ENCODE data around the gene TDRD12.
"Not testable (repeated sequence)": the region's sequence is repeated elsewhere in the genome, so short reads cannot be mapped to it uniquely, and the experiment has no call there.

The TDRD12 gene

DNA sequence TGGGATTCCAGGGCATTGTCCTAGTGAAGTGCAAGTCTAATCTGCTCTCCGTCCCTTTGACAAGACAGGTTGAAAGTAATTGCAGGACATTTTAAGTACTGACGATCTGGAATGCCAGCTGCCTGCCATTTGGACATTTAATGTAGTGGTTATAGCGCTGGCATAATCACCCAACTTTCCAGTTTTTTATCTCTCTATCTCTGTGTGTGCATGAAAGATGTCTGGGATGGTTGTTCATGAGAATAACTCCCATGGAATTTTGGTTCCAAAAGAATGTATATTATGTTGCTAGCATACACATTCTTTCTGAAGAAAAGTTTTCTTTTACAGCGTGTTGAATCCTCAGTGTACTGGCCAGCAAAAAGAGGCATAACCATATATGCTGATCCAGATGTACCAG is 53.6 kb downstream of the TDRD12 start:
- H2AFZ ChIP-seq (ENCODE audit: low read depth) = no peak overlapping the region
- no peaks in the 10 kb centered on the region for H4K20me1 ChIP-seq (ENCODE audit: insufficient read depth)
- TF ChIP-seq, protein P1, sequence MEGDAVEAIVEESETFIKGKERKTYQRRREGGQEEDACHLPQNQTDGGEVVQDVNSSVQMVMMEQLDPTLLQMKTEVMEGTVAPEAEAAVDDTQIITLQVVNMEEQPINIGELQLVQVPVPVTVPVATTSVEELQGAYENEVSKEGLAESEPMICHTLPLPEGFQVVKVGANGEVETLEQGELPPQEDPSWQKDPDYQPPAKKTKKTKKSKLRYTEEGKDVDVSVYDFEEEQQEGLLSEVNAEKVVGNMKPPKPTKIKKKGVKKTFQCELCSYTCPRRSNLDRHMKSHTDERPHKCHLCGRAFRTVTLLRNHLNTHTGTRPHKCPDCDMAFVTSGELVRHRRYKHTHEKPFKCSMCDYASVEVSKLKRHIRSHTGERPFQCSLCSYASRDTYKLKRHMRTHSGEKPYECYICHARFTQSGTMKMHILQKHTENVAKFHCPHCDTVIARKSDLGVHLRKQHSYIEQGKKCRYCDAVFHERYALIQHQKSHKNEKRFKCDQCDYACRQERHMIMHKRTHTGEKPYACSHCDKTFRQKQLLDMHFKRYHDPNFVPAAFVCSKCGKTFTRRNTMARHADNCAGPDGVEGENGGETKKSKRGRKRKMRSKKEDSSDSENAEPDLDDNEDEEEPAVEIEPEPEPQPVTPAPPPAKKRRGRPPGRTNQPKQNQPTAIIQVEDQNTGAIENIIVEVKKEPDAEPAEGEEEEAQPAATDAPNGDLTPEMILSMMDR (conservative IDR thresholded peaks at IDR 0.05; ENCODE audit: low read depth, low read length) = no peak

DNA sequence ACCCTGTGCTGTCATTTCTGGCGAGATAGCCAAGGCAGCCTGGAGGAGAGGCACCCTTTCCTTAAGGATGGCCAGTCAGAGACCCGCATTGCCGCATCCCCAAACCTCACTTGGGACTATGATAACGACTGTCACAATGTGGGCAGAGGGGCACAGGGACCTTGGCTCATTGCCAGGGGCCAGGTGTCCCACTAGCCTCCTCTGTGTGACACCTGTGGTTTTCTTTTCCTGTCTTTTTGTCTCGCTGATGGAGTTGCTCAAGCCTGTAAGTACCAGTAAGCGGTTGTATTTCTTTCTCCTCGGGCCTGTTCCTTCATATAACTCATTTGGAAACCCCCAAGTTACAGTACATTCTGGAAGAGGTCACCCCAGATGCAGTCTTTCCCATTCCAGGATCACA is 59.5 kb downstream of the TDRD12 start:
- Histone ChIP-seq H2AFZ (ENCODE audit: low read depth) (no peak overlapping the region), H3K79me2 (ENCODE audit: insufficient read depth, low read depth) (no peaks in the 10 kb centered on the region), H3K4me2 (no peak overlapping the region), H3K4me1 (ENCODE audit: low read depth, poor library complexity, severe bottlenecking) (no peaks in the 10 kb centered on the region), H3K27me3 (ENCODE audit: insufficient read depth, low read depth) (no peaks in the 10 kb centered on the region), H3K36me3 (ENCODE audit: insufficient read depth) (no peaks in the 10 kb centered on the region), H4K20me1 (ENCODE audit: insufficient read depth) (no peaks in the 10 kb centered on the region), H3K9ac (no peak overlapping the region), H3K27ac (no peak overlapping the region), H3K4me3 (IDR thresholded peaks at IDR 0.05; ENCODE audit: insufficient read depth, low read depth, low read length) (no peak overlapping the region)
- TF ChIP-seq, protein P1 (conservative IDR thresholded peaks at IDR 0.05; ENCODE audit: low read depth, low read length) = no peak

More for the DNA sequence above, 53.6 kb downstream of the TDRD12 start:
- Histone ChIP-seq H3K27ac (no peak overlapping the region), H3K4me2 (no peak overlapping the region), H3K27me3 (ENCODE audit: insufficient read depth, low read depth) (no peaks in the 10 kb centered on the region), H3K4me1 (ENCODE audit: low read depth, poor library complexity, severe bottlenecking) (no peaks in the 10 kb centered on the region), H3K79me2 (ENCODE audit: insufficient read depth, low read depth) (no peaks in the 10 kb centered on the region), H3K36me3 (ENCODE audit: insufficient read depth) (no peaks in the 10 kb centered on the region), H3K9ac (no peak overlapping the region), H3K4me3 (IDR thresholded peaks at IDR 0.05; ENCODE audit: insufficient read depth, low read depth, low read length) (no peak overlapping the region)

DNA sequence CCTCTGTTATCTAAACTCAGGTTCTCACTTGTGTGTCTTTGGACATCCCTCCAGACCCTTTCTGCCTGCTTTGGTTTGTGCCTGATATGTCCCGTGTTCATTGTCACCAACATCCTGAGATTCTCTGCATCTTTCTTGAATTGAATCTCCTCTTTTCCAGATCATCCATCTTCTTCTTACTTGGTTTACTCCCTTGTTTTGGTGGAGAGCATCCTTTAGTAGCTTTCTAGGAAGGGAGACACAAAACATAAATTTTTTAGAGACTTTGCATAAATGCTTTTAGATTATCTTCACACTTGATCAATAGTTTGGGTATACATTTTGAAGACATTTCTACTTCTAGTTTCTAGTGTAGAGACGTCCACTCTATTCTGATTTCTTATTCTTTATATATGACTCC is 61.7 kb downstream of the TDRD12 start:
- H2AFZ ChIP-seq (ENCODE audit: low read depth) = no peak overlapping the region
- no peaks in the 10 kb centered on the region for H4K20me1 ChIP-seq (ENCODE audit: insufficient read depth)
- H3K79me2 ChIP-seq (ENCODE audit: insufficient read depth, low read depth) = no peaks in the 10 kb centered on the region
- no peaks in the 10 kb centered on the region for H3K36me3 ChIP-seq (ENCODE audit: insufficient read depth)
- TF ChIP-seq, protein P1 (conservative IDR thresholded peaks at IDR 0.05; ENCODE audit: low read depth, low read length) = no peak
- no peaks in the 10 kb centered on the region for H3K27me3 ChIP-seq (ENCODE audit: insufficient read depth, low read depth)
- no peak overlapping the region for H3K9ac ChIP-seq
- no peak overlapping the region for H3K4me2 ChIP-seq
- H3K4me1 ChIP-seq (ENCODE audit: low read depth, poor library complexity, severe bottlenecking) = no peaks in the 10 kb centered on the region
- no peak overlapping the region for H3K27ac ChIP-seq
- H3K4me3 ChIP-seq (IDR thresholded peaks at IDR 0.05; ENCODE audit: insufficient read depth, low read depth, low read length) = no peak overlapping the region

DNA sequence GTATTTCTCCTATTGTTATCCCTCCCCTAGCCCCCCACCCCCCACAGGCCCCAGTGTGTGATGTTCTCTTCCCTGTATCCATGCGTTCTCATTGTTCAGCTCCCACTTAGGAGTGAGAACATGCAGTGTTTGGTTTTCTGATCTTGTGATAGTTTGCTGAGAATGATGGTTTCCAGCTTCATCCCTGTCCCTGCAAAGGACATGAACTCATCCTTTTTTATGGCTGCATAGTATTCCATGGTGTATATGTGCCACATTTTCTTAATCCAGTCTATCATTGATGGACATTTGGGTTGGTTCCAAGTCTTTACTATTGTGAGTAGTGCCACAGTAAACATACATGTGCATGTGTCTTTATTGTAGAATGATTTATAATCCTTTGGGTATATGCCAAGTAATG is 62.5 kb downstream of the TDRD12 start:
- H3K4me1 ChIP-seq (ENCODE audit: low read depth, poor library complexity, severe bottlenecking); H3K4me2 ChIP-seq; H2AFZ ChIP-seq (ENCODE audit: low read depth); H4K20me1 ChIP-seq (ENCODE audit: insufficient read depth); H3K9ac ChIP-seq; H3K27me3 ChIP-seq (ENCODE audit: insufficient read depth, low read depth); H3K79me2 ChIP-seq (ENCODE audit: insufficient read depth, low read depth); H3K27ac ChIP-seq; H3K4me3 ChIP-seq (IDR thresholded peaks at IDR 0.05; ENCODE audit: insufficient read depth, low read depth, low read length); H3K36me3 ChIP-seq (ENCODE audit: insufficient read depth): not testable (repeated sequence)

DNA sequence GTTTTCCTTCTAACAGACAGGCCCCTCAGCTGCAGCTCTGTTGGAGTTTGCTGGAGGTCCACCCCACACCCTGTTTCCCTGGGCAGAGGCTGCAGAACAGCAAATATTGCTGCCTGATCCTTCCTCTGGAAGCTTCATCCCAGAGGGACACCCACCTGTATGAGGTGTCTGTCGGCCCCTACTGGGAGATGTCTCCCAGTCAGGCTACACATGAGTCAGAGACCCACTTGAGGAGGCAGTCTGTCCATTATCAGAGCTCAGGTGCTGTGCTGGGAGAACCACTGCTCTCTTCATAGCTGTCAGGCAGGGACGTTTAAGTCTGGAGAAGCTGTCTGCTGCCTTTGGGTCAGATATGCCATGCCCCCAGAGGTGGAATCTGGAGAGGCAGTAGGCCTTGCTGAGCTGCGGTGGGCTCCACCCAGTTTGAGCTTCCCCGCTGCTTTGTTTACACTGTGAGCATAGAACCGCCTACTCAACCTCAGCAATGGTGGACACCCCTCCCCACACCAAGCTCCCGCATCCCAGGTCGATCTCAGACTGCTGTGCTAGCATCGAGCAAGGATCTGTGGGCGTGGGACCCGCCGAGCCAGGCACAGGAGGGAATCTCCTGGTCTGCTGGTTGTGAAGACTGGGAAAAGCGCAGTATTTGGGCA is 67.7 kb downstream of the TDRD12 start:
- not testable (repeated sequence) for H3K9ac ChIP-seq; H3K79me2 ChIP-seq (ENCODE audit: insufficient read depth, low read depth); H2AFZ ChIP-seq (ENCODE audit: low read depth); H3K4me2 ChIP-seq; H3K4me1 ChIP-seq (ENCODE audit: low read depth, poor library complexity, severe bottlenecking); H3K4me3 ChIP-seq (IDR thresholded peaks at IDR 0.05; ENCODE audit: insufficient read depth, low read depth, low read length); H3K27ac ChIP-seq; H4K20me1 ChIP-seq (ENCODE audit: insufficient read depth); H3K36me3 ChIP-seq (ENCODE audit: insufficient read depth); H3K27me3 ChIP-seq (ENCODE audit: insufficient read depth, low read depth)

DNA sequence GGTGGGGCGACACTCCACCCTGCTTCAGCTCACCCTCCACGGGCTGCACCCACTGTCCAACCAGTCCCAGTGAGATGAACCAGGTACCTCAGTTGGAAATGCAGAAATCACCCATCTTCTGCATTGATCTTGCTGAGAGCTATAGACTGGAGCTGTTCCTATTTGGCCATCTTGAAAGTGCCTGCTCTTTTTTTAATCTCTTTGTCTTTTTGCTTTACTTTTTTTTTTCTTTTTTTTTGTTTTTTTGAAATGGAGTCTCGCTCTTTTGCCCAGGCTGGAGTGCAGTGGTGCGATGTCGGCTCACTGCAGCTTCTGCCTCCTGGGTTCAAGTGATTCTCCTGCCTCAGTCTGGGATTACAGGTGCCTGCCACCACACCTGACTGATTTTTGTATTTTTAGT is 68.3 kb downstream of the TDRD12 start:
- not testable (repeated sequence) for H3K4me1 ChIP-seq (ENCODE audit: low read depth, poor library complexity, severe bottlenecking); H3K4me2 ChIP-seq; H3K27ac ChIP-seq; H4K20me1 ChIP-seq (ENCODE audit: insufficient read depth); H3K4me3 ChIP-seq (IDR thresholded peaks at IDR 0.05; ENCODE audit: insufficient read depth, low read depth, low read length); H3K27me3 ChIP-seq (ENCODE audit: insufficient read depth, low read depth); H3K79me2 ChIP-seq (ENCODE audit: insufficient read depth, low read depth); H3K9ac ChIP-seq; H3K36me3 ChIP-seq (ENCODE audit: insufficient read depth); H2AFZ ChIP-seq (ENCODE audit: low read depth)
